Smooth muscle cell (in vitro differentiated cells): ENCODE data around the gene NCDN. TPM values are rescaled to one million over a fixed set of nuclear protein-coding genes. Genes with fewer than 3 reads are reported as not detected.

Experiments
- DNase-seq: peaks from one replicate; lab custom pipeline; 2025; ENCODE audit not compliant: unreplicated experiment; lab: John Stamatoyannopoulos, UW
- H2AFZ ChIP-seq: fragments of 200-600 bp; sonication (generic); 2 replicates; pipeline ENCODE4 v1.6.0; 2016; ENCODE audit warnings: antibody characterized with exemption, low read depth, mild to moderate bottlenecking
- H3F3A ChIP-seq: fragments of 200-600 bp; sonication (generic); 2 replicates; pipeline ENCODE4 v1.6.0; 2017; ENCODE audit warnings: antibody characterized with exemption, low read depth
- H3K27ac ChIP-seq: fragments of 200-600 bp; sonication (generic); 2 replicates; pipeline ENCODE4 v1.5.1; 2016; ENCODE audit warnings: low read depth, mild to moderate bottlenecking
- H3K27me3 ChIP-seq: fragments of 200-600 bp; sonication (generic); 2 replicates; pipeline ENCODE4 v1.6.1; 2016; ENCODE audit warnings: low read depth, mild to moderate bottlenecking
- H3K36me3 ChIP-seq: fragments of 200-600 bp; sonication (generic); 2 replicates; pipeline ENCODE4 v1.5.1; 2016; ENCODE audit warnings: low read depth
- H3K4me1 ChIP-seq: fragments of 200-600 bp; sonication (generic); 2 replicates; pipeline ENCODE4 v1.5.1; 2016; ENCODE audit warnings: low read depth
- H3K4me2 ChIP-seq: fragments of 200-600 bp; sonication (generic); 2 replicates; pipeline ENCODE4 v1.6.0; 2016; ENCODE audit warnings: mild to moderate bottlenecking
- H3K4me3 ChIP-seq: fragments of 200-600 bp; sonication (generic); 2 replicates; pipeline ENCODE4 v1.5.1; 2016; ENCODE audit warnings: mild to moderate bottlenecking
- H3K79me2 ChIP-seq: fragments of 200-600 bp; sonication (generic); 2 replicates; pipeline ENCODE4 v1.6.0; 2016; ENCODE audit warnings: low read depth, mild to moderate bottlenecking
- H3K9ac ChIP-seq: fragments of 200-600 bp; sonication (generic); 2 replicates; pipeline ENCODE4 v1.6.0; 2016; ENCODE audit warnings: low read depth
- H3K9me3 ChIP-seq: fragments of 200-600 bp; sonication (generic); replicated peaks from 2 replicates; pipeline ENCODE4 v1.5.1; 2016; ENCODE audit warnings: low read depth
- H4K20me1 ChIP-seq: fragments of 200-600 bp; sonication (generic); 2 replicates; pipeline ENCODE4 v1.6.0; 2016; ENCODE audit warnings: low read depth
- WGBS: methylation state at CpG from one replicate; pipeline ENCODE4 v1.1.7; 2016; ENCODE audit warnings: low lambda C conversion rate; 5-methylcytosine and 5-hydroxymethylcytosine counted together
- polyA plus RNA-seq: library from polyadenylated mRNA; unstranded; fragments of >200 nt; fragmentation: Nextera tagmentation; extraction: Ambion mirVana; gene quantifications from 2 replicates; pipeline ENCODE4 v1.2.1, GENCODE V29; 2016
- total RNA-seq: library from RNA; depleted of rRNA; stranded (reverse); fragments of >200 nt; gene quantifications from 2 replicates; pipeline ENCODE4 v1.2.3, GENCODE V29; 2014
- TF ChIP-seq, protein P1 (sequence below): fragments of 200-600 bp; sonication (generic); IDR thresholded peaks from 2 replicates; pipeline ENCODE4 v1.5.1; 2017; ENCODE audit warnings: borderline replicate concordance, mild to moderate bottlenecking, antibody characterized with exemption; ENCODE audit not compliant: insufficient read depth, poor library complexity, severe bottlenecking

Gene NCDN
- total and polyA plus RNA-seq, 2 experiments from 2014 or later = 12.2 to 25.8 TPM

DNA sequence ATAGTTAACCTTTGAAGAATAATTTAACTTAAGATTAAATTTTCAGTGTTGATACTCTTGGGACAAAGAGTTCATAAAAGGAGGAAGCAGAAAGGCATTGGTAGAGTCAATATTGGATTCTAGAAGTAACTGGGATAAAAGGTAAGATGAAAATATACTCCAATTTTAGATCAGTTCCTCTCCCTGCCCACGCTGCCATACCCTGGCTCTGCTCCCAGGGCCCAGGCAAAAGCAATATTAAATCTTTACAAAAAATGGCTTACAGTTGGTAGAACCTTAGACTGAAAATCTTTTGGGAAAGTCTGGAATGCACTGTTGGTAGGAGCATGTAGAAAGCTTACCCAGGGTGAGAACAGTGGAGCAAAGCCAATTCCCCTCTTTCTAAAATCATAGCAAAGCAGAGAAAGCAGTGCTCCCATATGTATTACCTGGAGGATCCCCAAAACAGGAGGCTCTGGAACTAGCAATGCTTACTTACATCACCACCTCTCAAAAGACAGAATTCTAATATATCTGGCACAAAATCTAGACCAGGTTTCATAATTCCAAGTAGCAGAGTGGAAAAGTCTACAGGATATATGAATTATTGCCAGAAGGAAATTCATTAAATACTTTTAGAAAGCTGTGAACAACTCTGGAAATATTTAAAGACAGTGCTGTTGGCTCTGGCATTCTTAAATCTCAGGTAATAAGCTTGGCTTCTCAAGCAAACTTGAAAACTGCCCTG lies 24.9 kb upstream of the NCDN start:
- Histone ChIP-seq H3K4me2 (no peak overlapping the region), H3K79me2 (peaks cover 29% of the 10 kb centered on the region), H3K9ac (no peak overlapping the region), H3K4me1 (peaks cover 5% of the 10 kb centered on the region), H3F3A (no peaks in the 10 kb centered on the region), H2AFZ (no peak overlapping the region), H3K9me3 (peaks cover 10% of the 10 kb centered on the region), H3K27me3 (no peaks in the 10 kb centered on the region), H3K27ac (no peak overlapping the region), H3K36me3 (peaks cover 23% of the 10 kb centered on the region), H3K4me3 (no peak overlapping the region), H4K20me1 (peaks cover 48% of the 10 kb centered on the region)
- TF ChIP-seq, protein P1, sequence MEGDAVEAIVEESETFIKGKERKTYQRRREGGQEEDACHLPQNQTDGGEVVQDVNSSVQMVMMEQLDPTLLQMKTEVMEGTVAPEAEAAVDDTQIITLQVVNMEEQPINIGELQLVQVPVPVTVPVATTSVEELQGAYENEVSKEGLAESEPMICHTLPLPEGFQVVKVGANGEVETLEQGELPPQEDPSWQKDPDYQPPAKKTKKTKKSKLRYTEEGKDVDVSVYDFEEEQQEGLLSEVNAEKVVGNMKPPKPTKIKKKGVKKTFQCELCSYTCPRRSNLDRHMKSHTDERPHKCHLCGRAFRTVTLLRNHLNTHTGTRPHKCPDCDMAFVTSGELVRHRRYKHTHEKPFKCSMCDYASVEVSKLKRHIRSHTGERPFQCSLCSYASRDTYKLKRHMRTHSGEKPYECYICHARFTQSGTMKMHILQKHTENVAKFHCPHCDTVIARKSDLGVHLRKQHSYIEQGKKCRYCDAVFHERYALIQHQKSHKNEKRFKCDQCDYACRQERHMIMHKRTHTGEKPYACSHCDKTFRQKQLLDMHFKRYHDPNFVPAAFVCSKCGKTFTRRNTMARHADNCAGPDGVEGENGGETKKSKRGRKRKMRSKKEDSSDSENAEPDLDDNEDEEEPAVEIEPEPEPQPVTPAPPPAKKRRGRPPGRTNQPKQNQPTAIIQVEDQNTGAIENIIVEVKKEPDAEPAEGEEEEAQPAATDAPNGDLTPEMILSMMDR = no peak
- DNase-seq = no peak
- 100% methylated on average over 1 of the region's 1 CpG for WGBS

DNA sequence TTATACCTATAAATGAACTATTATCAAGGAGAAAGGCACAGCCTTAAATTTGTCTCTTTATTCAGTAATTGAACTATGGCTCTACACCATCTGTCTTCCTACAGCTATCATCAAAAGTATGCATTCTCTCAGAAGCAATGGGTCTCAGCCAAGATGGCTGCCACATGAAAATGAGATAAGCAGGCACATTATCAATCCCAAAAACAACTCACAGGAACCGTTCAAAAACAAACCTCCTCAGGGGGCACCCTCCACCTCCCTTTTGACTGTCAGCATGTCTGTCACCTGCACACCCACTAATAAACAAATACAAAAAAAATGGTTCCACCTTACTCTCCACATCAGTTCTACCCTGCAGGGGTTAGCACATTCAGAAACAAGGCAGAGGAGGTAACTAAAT lies 24.0 kb upstream of the NCDN start:
- peaks cover 57% of the 10 kb centered on the region for H4K20me1 ChIP-seq
- H3K4me3 ChIP-seq = no peak overlapping the region

GRCh38 chr1:35535243-35535642 lies 22.4 kb upstream of the NCDN start:
- Histone ChIP-seq H2AFZ (no peak overlapping the region), H3K9ac (no peak overlapping the region), H4K20me1 (peaks cover 74% of the 10 kb centered on the region), H3K9me3 (peaks cover 4% of the 10 kb centered on the region), H3F3A (no peaks in the 10 kb centered on the region), H3K27ac (no peak overlapping the region), H3K4me3 (no peak overlapping the region), H3K27me3 (no peaks in the 10 kb centered on the region), H3K36me3 (peaks cover 12% of the 10 kb centered on the region), H3K79me2 (peaks cover 34% of the 10 kb centered on the region), H3K4me1 (peaks cover 11% of the 10 kb centered on the region), H3K4me2 (no peak overlapping the region)
- TF ChIP-seq, protein P1 = no peak
- DNase-seq = no peak

More for the DNA sequence above, 24.0 kb upstream of the NCDN start:
- no peak for DNase-seq
- Histone ChIP-seq H3K27me3 (no peaks in the 10 kb centered on the region), H3K27ac (no peak overlapping the region), H3K4me1 (peaks cover 11% of the 10 kb centered on the region), H2AFZ (no peak overlapping the region), H3F3A (no peaks in the 10 kb centered on the region), H3K79me2 (peaks cover 34% of the 10 kb centered on the region), H3K9me3 (peaks cover 10% of the 10 kb centered on the region), H3K4me2 (no peak overlapping the region), H3K9ac (no peak overlapping the region), H3K36me3 (peaks cover 23% of the 10 kb centered on the region)
- 79% methylated on average over 1 of the region's 1 CpG for WGBS
- TF ChIP-seq, protein P1 = no peak
